H9 (cell line): ENCODE data around the gene ADGRL2. TPM values are rescaled to one million over a fixed set of nuclear protein-coding genes. Genes with fewer than 3 reads are reported as not detected.
A peak's percentile ranks its signal among the peaks of the same experiment; 100 is the strongest.

Source experiments
- DNase-seq: peaks from one replicate; pipeline ENCODE4 v3.0.0-alpha.2; 2017
- H2AFZ ChIP-seq: one replicate; pipeline ENCODE4 v1.6.1; 2013; ENCODE audit warnings: mild to moderate bottlenecking, low read length, control low read depth, moderate library complexity
- H2AK5ac ChIP-seq: 2 replicates; pipeline ENCODE4 v1.6.1; 2013; ENCODE audit warnings: low read length, control low read depth, mixed read lengths; ENCODE audit not compliant: insufficient read length
- H2BK120ac ChIP-seq: one replicate; pipeline ENCODE4 v1.6.1; 2013; ENCODE audit warnings: low read depth, mild to moderate bottlenecking, low read length, control low read depth, inconsistent platforms; ENCODE audit not compliant: poor library complexity, severe bottlenecking
- H2BK12ac ChIP-seq: 2 replicates; pipeline ENCODE4 v1.6.1; 2013; ENCODE audit warnings: low read length, control low read depth, mixed read lengths, low read depth; ENCODE audit not compliant: insufficient read length
- H2BK15ac ChIP-seq: 2 replicates; pipeline ENCODE4 v1.6.1; 2013; ENCODE audit warnings: low read depth, low read length, control low read depth
- H2BK20ac ChIP-seq: one replicate; pipeline ENCODE4 v1.6.1; 2013; ENCODE audit warnings: low read depth, mild to moderate bottlenecking, low read length, control low read depth, inconsistent platforms; ENCODE audit not compliant: poor library complexity, severe bottlenecking
- H2BK5ac ChIP-seq: 2 replicates; pipeline ENCODE4 v1.6.1; 2013; ENCODE audit warnings: low read length, control low read depth, mixed read lengths; ENCODE audit not compliant: insufficient read length
- H3K14ac ChIP-seq: 2 replicates; pipeline ENCODE4 v1.6.1; 2013; ENCODE audit warnings: low read length, control low read depth; ENCODE audit not compliant: insufficient read depth
- H3K18ac ChIP-seq: 2 replicates; pipeline ENCODE4 v1.6.1; 2013; ENCODE audit warnings: low read depth, mild to moderate bottlenecking, mixed read lengths, low read length, control low read depth; ENCODE audit not compliant: insufficient read length
- H3K23ac ChIP-seq: 2 replicates; pipeline ENCODE4 v1.6.1; 2013; ENCODE audit warnings: low read length, control low read depth, mixed read lengths, low read depth; ENCODE audit not compliant: insufficient read length
- H3K23me2 ChIP-seq: 2 replicates; pipeline ENCODE4 v1.6.1; 2013; ENCODE audit warnings: low read depth, mild to moderate bottlenecking, mixed read lengths, low read length, control low read depth; ENCODE audit not compliant: insufficient read length, poor library complexity, severe bottlenecking
- H3K27ac ChIP-seq: 2 replicates; pipeline ENCODE4 v1.5.1; 2013; ENCODE audit warnings: low read length, control low read depth, mixed read lengths, low read depth; ENCODE audit not compliant: insufficient read length
- H3K27me3 ChIP-seq: 2 replicates; pipeline ENCODE4 v1.6.1; 2013; ENCODE audit warnings: low read length, control low read depth, inconsistent platforms; ENCODE audit not compliant: insufficient read depth
- H3K4ac ChIP-seq: 2 replicates; pipeline ENCODE4 v1.6.1; 2013; ENCODE audit warnings: low read depth, mild to moderate bottlenecking, control low read depth, inconsistent platforms, low read length, moderate library complexity
- H3K4me1 ChIP-seq: 2 replicates; pipeline ENCODE4 v1.6.1; 2013; ENCODE audit warnings: low read length, control low read depth, inconsistent platforms; ENCODE audit not compliant: insufficient read depth
- H3K4me2 ChIP-seq: 2 replicates; pipeline ENCODE4 v1.6.1; 2013; ENCODE audit warnings: low read length, control low read depth, mixed read lengths; ENCODE audit not compliant: insufficient read length, insufficient read depth
- H3K56ac ChIP-seq: 2 replicates; pipeline ENCODE4 v1.6.1; 2013; ENCODE audit warnings: low read depth, mild to moderate bottlenecking, mixed read lengths, low read length, control low read depth; ENCODE audit not compliant: insufficient read length
- H3K79me1 ChIP-seq: 2 replicates; pipeline ENCODE4 v1.6.1; 2013; ENCODE audit warnings: low read depth, mild to moderate bottlenecking, moderate library complexity, low read length, control low read depth, inconsistent platforms; ENCODE audit not compliant: insufficient read depth, poor library complexity, severe bottlenecking
- H3K79me2 ChIP-seq: 2 replicates; pipeline ENCODE4 v1.6.1; 2013; ENCODE audit warnings: low read length, control low read depth, inconsistent platforms; ENCODE audit not compliant: insufficient read depth
- H3K9ac ChIP-seq: 2 replicates; pipeline ENCODE4 v1.6.1; 2013; ENCODE audit warnings: low read length, control low read depth, mixed read lengths; ENCODE audit not compliant: insufficient read length; ENCODE audit errors: extremely low read depth
- H3K9me3 ChIP-seq: one replicate; pipeline ENCODE4 v1.6.1; 2013; ENCODE audit warnings: low read depth, low read length, inconsistent platforms; ENCODE audit not compliant: control insufficient read depth
- H3T11ph ChIP-seq: one replicate; pipeline ENCODE4 v1.6.1; 2013; ENCODE audit warnings: mild to moderate bottlenecking, low read length, control low read depth, inconsistent platforms
- H4K20me1 ChIP-seq: one replicate; pipeline ENCODE4 v1.6.1; 2013; ENCODE audit not compliant: control insufficient read depth, insufficient read length, insufficient read depth
- H4K5ac ChIP-seq: 2 replicates; pipeline ENCODE4 v1.6.1; 2013; ENCODE audit warnings: low read depth, mild to moderate bottlenecking, mixed read lengths, low read length, control low read depth; ENCODE audit not compliant: insufficient read length
- H4K8ac ChIP-seq: replicated peaks from 2 replicates; pipeline ENCODE4 v1.6.1; 2013; ENCODE audit warnings: low read length, control low read depth, mixed read lengths, low read depth; ENCODE audit not compliant: insufficient read length
- H4K91ac ChIP-seq: 2 replicates; pipeline ENCODE4 v1.6.1; 2013; ENCODE audit warnings: low read depth, mild to moderate bottlenecking, moderate library complexity, mixed read lengths, low read length, control low read depth; ENCODE audit not compliant: insufficient read length
- H3K27ac Mint-ChIP-seq, 3 experiments: 2 replicates in 2 of 3; 3 replicates in 1 of 3; pipeline ENCODE4 v1.8.0; 2020 to 2021; ENCODE audit warnings: mixed read lengths in 3 of 3, mild to moderate bottlenecking in 1 of 3, moderate library complexity in 1 of 3
- H3K27me3 Mint-ChIP-seq: 2 replicates; pipeline ENCODE4 v1.8.0; 2021; ENCODE audit warnings: low read depth, mild to moderate bottlenecking, moderate library complexity, mixed read lengths
- H3K36me3 Mint-ChIP-seq, 3 experiments: 2 replicates in 2 of 3; 3 replicates in 1 of 3; pipeline ENCODE4 v1.8.0; 2020 to 2021; ENCODE audit warnings: low read depth in 3 of 3, mixed read lengths in 3 of 3; ENCODE audit not compliant: insufficient read depth in 1 of 3
- H3K4me1 Mint-ChIP-seq, 2 experiments: 2 replicates each; pipeline ENCODE4 v1.8.0; 2020; ENCODE audit warnings: mixed read lengths in 2 of 2
- H3K4me3 Mint-ChIP-seq, 2 experiments: 2 replicates in 1 of 2; 3 replicates in 1 of 2; pipeline ENCODE4 v1.8.0; 2020 to 2021; ENCODE audit warnings: mild to moderate bottlenecking in 2 of 2, mixed read lengths in 2 of 2, moderate library complexity in 1 of 2
- H3K9me3 Mint-ChIP-seq, 2 experiments: 2 replicates in 1 of 2; 3 replicates in 1 of 2; pipeline ENCODE4 v1.8.0; 2020; ENCODE audit warnings: mild to moderate bottlenecking in 2 of 2, mixed read lengths in 2 of 2, moderate library complexity in 1 of 2
- CTCF ChIP-seq: fragments of 200-600 bp; sonication (generic); conservative IDR thresholded peaks from 3 replicates; pipeline ENCODE4 v1.8.0; 2021; ENCODE audit warnings: antibody characterized with exemption, mild to moderate bottlenecking
- WGBS: extraction: QIAGEN DNeasy Blood & Tissue Kit; methylation state at CpG from one replicate; pipeline ENCODE4 v1.1.7; 2013; ENCODE audit warnings: missing lambda C conversion rate, low lambda C conversion rate, mixed read lengths; ENCODE audit not compliant: insufficient read length; ENCODE audit errors: extremely low coverage; 5-methylcytosine and 5-hydroxymethylcytosine counted together
- total RNA-seq: library from RNA; stranded (reverse); gene quantifications from 2 replicates; pipeline ENCODE4 v1.2.1, GENCODE V29; 2021

ADGRL2 gene
- total RNA-seq, 1 experiment from 2014 or later = 119 TPM

GRCh38 chr1:81802707-81803430, 2.1 kb downstream of the ADGRL2 start:
- peaks cover 14% of the 10 kb centered on the region; the same call in 1 of the 2 replicates for H3K79me2 ChIP-seq
- no peak overlapping the region for H2AFZ ChIP-seq
- H3K4me2 ChIP-seq = peak overlapping the region; percentile 100
- H2BK12ac ChIP-seq = no peak overlapping the region
- no peak overlapping the region for H3K56ac ChIP-seq
- no peak overlapping the region for H2BK15ac ChIP-seq
- H3K4me1 ChIP-seq = no peaks in the 10 kb centered on the region
- no peak overlapping the region for H2BK20ac ChIP-seq
- no peaks in the 10 kb centered on the region for H4K20me1 ChIP-seq
- Mint-ChIP-seq H3K4me3 (peak overlapping the region; percentile 91 to 97), H3K27me3 (no peaks in the 10 kb centered on the region), H3K36me3 (peaks cover 0 to 1% (median 0%) of the 10 kb centered on the region in 3 experiments; a peak in 1 of 7 replicates), H3K4me1 (peaks cover 46 to 49% of the 10 kb centered on the region in 2 experiments), H3K9me3 (peaks cover 0 to 2% of the 10 kb centered on the region in 2 experiments; a peak in 2 of 5 replicates), H3K27ac (peak overlapping the region; percentile 68 to 89 (median 80); a peak in 6 of 7 replicates)
- no peak overlapping the region for H3K23ac ChIP-seq
- no peak overlapping the region for H2AK5ac ChIP-seq
- no peak overlapping the region for H4K8ac ChIP-seq
- no peak overlapping the region for H3K4ac ChIP-seq
- peak overlapping the region; percentile 48 for H3K27ac ChIP-seq
- no peak overlapping the region for H3K18ac ChIP-seq
- peak; percentile 43 for DNase-seq
- H2BK120ac ChIP-seq = no peak overlapping the region
- peak overlapping the region; percentile 73 for H3K9ac ChIP-seq
- no peak overlapping the region for H3T11ph ChIP-seq
- H4K91ac ChIP-seq = no peak overlapping the region
- H2BK5ac ChIP-seq = no peak overlapping the region
- no peaks in the 10 kb centered on the region for H3K79me1 ChIP-seq
- peak; percentile 55; the same call in 2 of the 3 replicates for TF ChIP-seq CTCF
- no peak overlapping the region for H4K5ac ChIP-seq
- H3K27me3 ChIP-seq = no peaks in the 10 kb centered on the region
- H3K9me3 ChIP-seq = no peaks in the 10 kb centered on the region
- peak overlapping the region; percentile 32; the same call in 1 of the 2 replicates for H3K14ac ChIP-seq
- peaks cover 14% of the 10 kb centered on the region for H3K23me2 ChIP-seq
- WGBS = no CpG with 5 or more reads among the region's 55 CpGs
